Caco-2 (cell line): ENCODE results near the gene UBE2L5. TPM values are rescaled to one million over a fixed set of nuclear protein-coding genes. Genes with fewer than 3 reads are reported as not detected.
A peak's percentile ranks its signal among the peaks of the same experiment; 100 is the strongest.
"Not testable (repeated sequence)": the region's sequence is repeated elsewhere in the genome, so short reads cannot be mapped to it uniquely, and the experiment has no call there.

Experiments
- BruUV-seq: library from RNA; stranded (reverse); fragments of 400-500 nt; replicated peaks from 2 replicates; lab custom pipeline; 2021; lab: Mats Ljungman, UMichigan
- CTCF ChIA-PET: fragments of 300-600 bp; sonication (Branson Sonifier 250); formaldehyde crosslinking; loops from one replicate; lab custom pipeline; 2022; ENCODE audit warnings: antibody characterized with exemption; lab: Charles Lee
- POLR2A ChIA-PET: fragments of 300-600 bp; sonication (Branson Sonifier 250); formaldehyde crosslinking; loops from one replicate; lab custom pipeline; 2022; ENCODE audit warnings: antibody characterized with exemption; lab: Charles Lee
- DNase-seq, 2 experiments: peaks; one replicate each; pipeline versions ENCODE4 v3.0.0 to v3.0.0-alpha.2; 2020 to 2022
- H3K27me3 ChIP-seq: replicated peaks from 2 replicates; pipeline ENCODE4 v1.6.0; 2011; ENCODE audit warnings: low read length; ENCODE audit not compliant: control insufficient read depth, insufficient read depth
- H3K36me3 ChIP-seq: 2 replicates; pipeline ENCODE4 v1.5.1; 2011; ENCODE audit warnings: low read length; ENCODE audit not compliant: control insufficient read depth, insufficient read depth
- H3K4me1 ChIP-seq: fragments of 250-450 bp; sonication (Bioruptor Pico); 2 replicates; pipeline ENCODE4 v1.5.1; 2020; ENCODE audit warnings: mild to moderate bottlenecking
- H3K4me3 ChIP-seq: 2 replicates; pipeline ENCODE4 v1.5.1; 2011; ENCODE audit warnings: low read depth, mild to moderate bottlenecking, control low read depth, low read length
- H3K9me3 ChIP-seq: fragments of 250-450 bp; sonication (Bioruptor Pico); 2 replicates; pipeline ENCODE4 v1.5.1; 2020; ENCODE audit warnings: mild to moderate bottlenecking, moderate library complexity
- H3K27ac Mint-ChIP-seq: one replicate; pipeline ENCODE4 v1.8.0; 2022; ENCODE audit warnings: mixed read lengths; ENCODE audit not compliant: unreplicated experiment
- H3K27me3 Mint-ChIP-seq: one replicate; pipeline ENCODE4 v1.8.0; 2022; ENCODE audit warnings: mixed read lengths; ENCODE audit not compliant: insufficient read depth, unreplicated experiment
- H3K36me3 Mint-ChIP-seq: one replicate; pipeline ENCODE4 v1.8.0; 2022; ENCODE audit warnings: mild to moderate bottlenecking, mixed read lengths; ENCODE audit not compliant: insufficient read depth, unreplicated experiment
- H3K4me1 Mint-ChIP-seq: one replicate; pipeline ENCODE4 v1.8.0; 2022; ENCODE audit warnings: low read depth, mixed read lengths; ENCODE audit not compliant: unreplicated experiment
- H3K4me3 Mint-ChIP-seq: one replicate; pipeline ENCODE4 v1.8.0; 2022; ENCODE audit warnings: mild to moderate bottlenecking, moderate library complexity, mixed read lengths; ENCODE audit not compliant: unreplicated experiment
- H3K9me3 Mint-ChIP-seq: one replicate; pipeline ENCODE4 v1.8.0; 2022; ENCODE audit warnings: mixed read lengths; ENCODE audit not compliant: unreplicated experiment
- intact Hi-C: fragments of 100-400 bp; cut with micrococcal nuclease; formaldehyde crosslinking; loops from one replicate; pipeline ENCODE4 v1.10.0; 2022; ENCODE audit not compliant: unreplicated experiment
- total RNA-seq: library from RNA; stranded (reverse); gene quantifications from 2 replicates; pipeline ENCODE4 v1.2.3, GENCODE V29; 2022
- TF ChIP-seq, protein P1 (sequence below), 2 experiments: fragments of 200-600 bp in 1 of 2; IDR thresholded peaks; 1 replicate in 1 of 2; 2 replicates in 1 of 2; pipeline versions ENCODE4 v1.5.1 to v1.8.0; 2011 to 2022; ENCODE audit warnings: antibody characterized with exemption in 1 of 2, control low read depth in 1 of 2, inconsistent platforms in 1 of 2, low read depth in 1 of 2, low read length in 1 of 2, mild to moderate bottlenecking in 1 of 2, moderate library complexity in 1 of 2; ENCODE audit not compliant: insufficient read depth in 1 of 2, severe bottlenecking in 1 of 2, unreplicated experiment in 1 of 2

The UBE2L5 gene
- total RNA-seq, 1 experiment from 2014 or later = not detected

DNA sequence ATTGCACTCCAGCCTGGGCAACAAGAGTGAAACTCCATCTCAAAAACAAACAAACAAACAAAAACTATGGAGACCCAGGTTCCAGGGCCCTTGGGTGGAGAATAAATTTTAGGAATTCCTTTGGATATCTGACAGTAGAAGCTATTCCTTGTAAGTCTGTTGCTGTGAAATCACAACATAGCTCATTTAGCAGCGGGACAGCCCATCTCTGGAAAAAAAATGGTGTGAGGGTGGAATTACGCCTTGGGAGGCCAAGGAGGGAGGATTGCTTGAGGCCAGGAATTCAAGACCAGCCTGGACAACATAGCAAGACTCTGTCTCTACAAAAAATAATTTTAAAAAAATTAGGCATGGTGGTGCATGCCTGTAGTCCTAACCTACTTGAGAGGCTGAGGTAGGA is 27.8 kb downstream of the UBE2L5 start:
- ChIA-PET POLR2A (no interaction called here), CTCF (no interaction called here)
- TF ChIP-seq, protein P1, sequence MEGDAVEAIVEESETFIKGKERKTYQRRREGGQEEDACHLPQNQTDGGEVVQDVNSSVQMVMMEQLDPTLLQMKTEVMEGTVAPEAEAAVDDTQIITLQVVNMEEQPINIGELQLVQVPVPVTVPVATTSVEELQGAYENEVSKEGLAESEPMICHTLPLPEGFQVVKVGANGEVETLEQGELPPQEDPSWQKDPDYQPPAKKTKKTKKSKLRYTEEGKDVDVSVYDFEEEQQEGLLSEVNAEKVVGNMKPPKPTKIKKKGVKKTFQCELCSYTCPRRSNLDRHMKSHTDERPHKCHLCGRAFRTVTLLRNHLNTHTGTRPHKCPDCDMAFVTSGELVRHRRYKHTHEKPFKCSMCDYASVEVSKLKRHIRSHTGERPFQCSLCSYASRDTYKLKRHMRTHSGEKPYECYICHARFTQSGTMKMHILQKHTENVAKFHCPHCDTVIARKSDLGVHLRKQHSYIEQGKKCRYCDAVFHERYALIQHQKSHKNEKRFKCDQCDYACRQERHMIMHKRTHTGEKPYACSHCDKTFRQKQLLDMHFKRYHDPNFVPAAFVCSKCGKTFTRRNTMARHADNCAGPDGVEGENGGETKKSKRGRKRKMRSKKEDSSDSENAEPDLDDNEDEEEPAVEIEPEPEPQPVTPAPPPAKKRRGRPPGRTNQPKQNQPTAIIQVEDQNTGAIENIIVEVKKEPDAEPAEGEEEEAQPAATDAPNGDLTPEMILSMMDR (IDR thresholded peaks at IDR 0.05; ENCODE audit: insufficient read depth in 1 of 2, low read depth in 1 of 2, low read length in 1 of 2, severe bottlenecking in 1 of 2, unreplicated experiment in 1 of 2) = no peak
- H3K4me1 Mint-ChIP-seq = no peaks in the 10 kb centered on the region
- intact Hi-C loops = no loop called here
- Histone ChIP-seq H3K9me3 (no peaks in the 10 kb centered on the region), H3K4me1 (no peaks in the 10 kb centered on the region), H3K27me3 (no peaks in the 10 kb centered on the region), H3K36me3 (no peaks in the 10 kb centered on the region), H3K4me3 (no peak overlapping the region)
- no peaks in the 10 kb centered on the region for H3K36me3 Mint-ChIP-seq
- no peak overlapping the region for H3K27ac Mint-ChIP-seq
- no peaks in the 10 kb centered on the region for H3K27me3 Mint-ChIP-seq
- no TSS peak for BruUV-seq
- no peaks in the 10 kb centered on the region for H3K9me3 Mint-ChIP-seq
- DNase-seq = no peak
- H3K4me3 Mint-ChIP-seq = no peak overlapping the region

DNA sequence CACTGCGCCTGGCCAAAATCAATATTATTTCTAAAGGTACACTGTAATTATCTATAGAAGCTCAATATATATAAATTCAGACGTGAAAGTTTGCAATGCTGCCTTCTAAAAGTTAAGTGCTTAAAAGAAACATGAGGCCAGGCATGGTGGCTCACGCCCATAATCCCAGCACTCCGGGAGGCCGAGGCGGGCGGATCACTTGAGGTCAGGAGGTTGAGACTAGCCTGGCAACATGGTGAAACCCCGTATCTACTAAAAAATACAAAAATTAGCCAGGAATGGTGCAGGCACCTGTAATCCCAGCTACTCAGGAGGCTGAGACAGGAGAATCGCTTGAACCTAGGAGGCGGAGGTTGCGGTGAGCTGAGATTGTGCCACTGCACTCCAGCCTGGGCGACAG is 29.2 kb downstream of the UBE2L5 start:
- intact Hi-C loops, H3K36me3 ChIP-seq, H3K4me1 Mint-ChIP-seq, H3K27me3 ChIP-seq, H3K9me3 ChIP-seq, H3K36me3 Mint-ChIP-seq, POLR2A ChIA-PET, H3K4me3 Mint-ChIP-seq, BruUV-seq, H3K4me1 ChIP-seq, H3K27me3 Mint-ChIP-seq, CTCF ChIA-PET, H3K9me3 Mint-ChIP-seq, DNase-seq, H3K27ac Mint-ChIP-seq, H3K4me3 ChIP-seq: not testable (repeated sequence)

DNA sequence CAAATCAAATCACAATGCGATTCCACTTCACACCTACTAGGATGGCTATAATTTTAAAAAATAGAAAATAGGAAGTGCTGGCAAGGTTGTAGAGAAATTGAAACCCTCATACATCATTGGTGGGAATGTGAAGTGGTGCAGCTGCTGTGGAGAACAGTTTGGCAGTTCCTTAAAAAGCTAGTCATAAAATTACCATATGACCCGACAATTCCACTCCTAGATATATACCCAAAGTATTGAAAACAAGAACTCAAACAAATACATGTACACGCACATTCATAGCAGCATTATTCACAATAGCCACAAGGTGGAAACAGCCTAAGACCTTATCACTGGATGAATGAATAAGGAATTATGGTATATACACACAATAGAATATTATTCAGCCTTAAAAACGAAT is 31.4 kb downstream of the UBE2L5 start:
- intact Hi-C loops = loop anchor here (2.0 kb wide), 1 partner anchor 97 kb away; no protein-coding TSS in a partner anchor
- Histone ChIP-seq H3K4me1 (no peaks in the 10 kb centered on the region), H3K4me3 (no peak overlapping the region)

More for the DNA sequence above, 31.4 kb downstream of the UBE2L5 start:
- CTCF ChIA-PET = interaction anchor here (0.6 kb wide), 1 partner anchor 36 kb away, joined by 5 read pairs; no protein-coding TSS in a partner anchor
- H3K27me3 Mint-ChIP-seq = no peaks in the 10 kb centered on the region
- DNase-seq = no peak
- H3K9me3 Mint-ChIP-seq = no peaks in the 10 kb centered on the region
- no peaks in the 10 kb centered on the region for H3K9me3 ChIP-seq
- TF ChIP-seq, protein P1 (IDR thresholded peaks at IDR 0.05; ENCODE audit: insufficient read depth in 1 of 2, low read depth in 1 of 2, low read length in 1 of 2, severe bottlenecking in 1 of 2, unreplicated experiment in 1 of 2) = peak; percentile 9 to 31
- H3K4me1 Mint-ChIP-seq = no peaks in the 10 kb centered on the region
- H3K27ac Mint-ChIP-seq = no peak overlapping the region
- BruUV-seq = no TSS peak
- H3K36me3 Mint-ChIP-seq = peaks cover 25% of the 10 kb centered on the region
- POLR2A ChIA-PET = no interaction called here
- no peaks in the 10 kb centered on the region for H3K27me3 ChIP-seq
- H3K4me3 Mint-ChIP-seq = no peak overlapping the region
- no peaks in the 10 kb centered on the region for H3K36me3 ChIP-seq
